ENCODE results near the gene ADAM22. TPM values are rescaled to one million over a fixed set of nuclear protein-coding genes. Genes with fewer than 3 reads are reported as not detected.

ADAM22 gene
- total RNA-seq, 2 experiments from 2014 or later: 1.8 to 2.2 TPM

DNA sequence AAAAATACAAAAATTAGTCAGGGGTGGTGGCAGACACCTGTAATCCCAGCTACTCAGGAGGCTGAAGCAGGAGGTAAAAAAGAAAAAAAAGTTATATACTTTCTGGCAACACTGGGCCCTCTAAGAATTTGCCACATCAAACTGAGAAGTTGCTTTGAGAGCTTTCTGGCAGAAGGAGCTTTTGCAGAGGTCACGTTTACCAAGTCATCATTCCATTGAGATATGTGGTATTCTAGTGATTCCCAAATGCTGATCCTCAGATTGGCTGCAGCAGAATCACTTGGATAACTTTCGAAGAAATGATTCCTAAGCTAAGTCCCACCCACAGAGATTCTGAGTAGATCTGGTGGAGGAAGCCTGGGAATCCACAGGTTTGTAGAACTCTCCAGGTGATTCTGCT, 80.5 kb downstream of the ADAM22 start:
- Mint-ChIP-seq H3K4me3 (no peak overlapping the region), H3K27me3 (no peaks in the 10 kb centered on the region), H3K4me1 (ENCODE audit: low read depth) (no peaks in the 10 kb centered on the region), H3K9me3 (no peaks in the 10 kb centered on the region), H3K27ac (no peak overlapping the region), H3K36me3 (no peaks in the 10 kb centered on the region)
- intact Hi-C loops (cut with micrococcal nuclease): no loop called here
- ChIA-PET POLR2A (no interaction called here), CTCF (interaction anchor here (0.7 kb wide), 1 partner anchor 155 kb away, joined by 3 read pairs; no protein-coding TSS in a partner anchor)
- DNase-seq: no peak

DNA sequence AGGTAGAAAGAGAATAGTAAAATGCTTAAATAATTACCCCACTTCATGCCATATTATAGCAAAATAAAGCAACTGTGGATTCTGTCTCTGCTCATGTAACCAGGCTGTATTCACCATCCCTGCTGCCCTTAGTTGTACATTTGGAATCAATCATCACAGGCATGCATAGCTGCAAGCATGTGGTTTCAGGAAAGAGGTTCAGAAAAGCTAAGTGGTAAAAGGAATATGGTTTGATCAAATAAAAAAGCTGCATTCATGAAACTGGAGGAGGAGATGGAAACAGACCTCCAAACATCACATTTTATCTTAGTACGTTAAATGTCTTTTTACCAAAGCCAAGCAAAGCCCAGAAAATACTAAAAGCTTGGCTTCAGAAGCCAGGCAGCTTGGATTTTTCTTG, 81.3 kb downstream of the ADAM22 start:
- DNase-seq: no peak
- H3K9me3 Mint-ChIP-seq: no peaks in the 10 kb centered on the region
- no peak overlapping the region for H3K4me3 Mint-ChIP-seq
- ChIA-PET CTCF (no interaction called here), POLR2A (no interaction called here)
- H3K27me3 Mint-ChIP-seq: no peaks in the 10 kb centered on the region
- intact Hi-C loops (cut with micrococcal nuclease): no loop called here
- no peak overlapping the region for H3K27ac Mint-ChIP-seq
- H3K36me3 Mint-ChIP-seq: no peaks in the 10 kb centered on the region
- no peaks in the 10 kb centered on the region for H3K4me1 Mint-ChIP-seq (ENCODE audit: low read depth)

DNA sequence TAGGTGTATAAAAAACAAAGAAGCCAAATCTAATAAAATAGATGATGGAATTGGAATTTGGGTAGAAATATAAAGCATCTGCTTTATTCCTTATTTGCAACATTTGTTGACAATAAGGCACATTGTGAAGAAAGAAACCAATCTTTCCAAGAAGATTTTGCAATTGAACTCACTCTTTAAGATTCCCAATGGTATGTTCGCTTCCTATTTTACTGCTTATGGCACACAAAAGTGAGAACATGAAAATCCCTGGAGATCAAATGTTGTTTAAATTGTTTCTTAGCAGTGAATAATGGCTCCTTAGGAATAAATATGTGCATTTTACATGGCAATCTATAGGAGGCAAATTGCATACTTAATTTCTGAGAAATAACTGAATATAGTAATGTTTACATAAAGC, 84.5 kb downstream of the ADAM22 start:
- CTCF ChIA-PET: no interaction called here
- H3K36me3 Mint-ChIP-seq: no peaks in the 10 kb centered on the region
- no peaks in the 10 kb centered on the region for H3K9me3 Mint-ChIP-seq
- no peaks in the 10 kb centered on the region for H3K27me3 Mint-ChIP-seq
- H3K4me1 Mint-ChIP-seq (ENCODE audit: low read depth): no peaks in the 10 kb centered on the region
- intact Hi-C loops (cut with micrococcal nuclease): no loop called here
- no peak overlapping the region for H3K4me3 Mint-ChIP-seq
- H3K27ac Mint-ChIP-seq: no peak overlapping the region
- POLR2A ChIA-PET: no interaction called here
- no peak for DNase-seq

DNA sequence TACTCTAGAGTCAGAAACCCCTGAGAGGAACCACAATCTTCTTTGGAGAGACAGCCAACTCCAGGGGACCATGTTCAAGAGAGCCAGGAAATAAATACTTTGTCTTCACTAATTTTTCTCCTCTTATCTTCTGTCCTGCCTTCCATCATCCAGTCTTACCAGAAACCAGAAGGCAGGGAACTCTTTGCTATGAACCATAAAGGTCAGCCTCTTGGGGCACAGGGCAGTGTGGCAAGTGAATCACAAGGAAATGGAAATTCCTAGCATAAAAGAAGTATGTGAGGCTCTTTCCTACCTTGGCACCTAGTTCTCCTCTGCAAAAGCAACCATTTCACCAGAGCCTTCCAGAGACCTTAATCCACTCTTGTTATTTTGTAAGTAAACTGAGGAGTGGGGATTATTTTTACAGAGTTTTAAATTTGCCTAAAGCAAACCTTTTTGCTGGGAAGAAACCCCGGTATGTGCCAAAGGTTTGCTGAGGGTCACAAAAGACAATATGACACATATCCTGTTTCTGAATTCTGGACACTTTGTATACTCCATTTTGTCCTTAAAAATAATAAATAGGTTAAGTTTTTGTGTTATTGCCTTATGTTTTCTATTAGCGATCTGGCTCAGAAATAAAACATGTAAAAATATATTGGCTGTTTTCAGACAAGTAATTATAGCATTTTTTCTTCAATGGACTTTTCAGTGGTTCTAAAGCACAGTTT, 87.1 kb downstream of the ADAM22 start:
- Mint-ChIP-seq H3K27ac (no peak overlapping the region), H3K4me1 (ENCODE audit: low read depth) (no peaks in the 10 kb centered on the region), H3K36me3 (peaks cover 3% of the 10 kb centered on the region), H3K27me3 (no peaks in the 10 kb centered on the region), H3K9me3 (peaks cover 10% of the 10 kb centered on the region), H3K4me3 (no peak overlapping the region)
- intact Hi-C loops (cut with micrococcal nuclease): no loop called here
- DNase-seq: no peak
- POLR2A ChIA-PET: no interaction called here
- CTCF ChIA-PET: no interaction called here

DNA sequence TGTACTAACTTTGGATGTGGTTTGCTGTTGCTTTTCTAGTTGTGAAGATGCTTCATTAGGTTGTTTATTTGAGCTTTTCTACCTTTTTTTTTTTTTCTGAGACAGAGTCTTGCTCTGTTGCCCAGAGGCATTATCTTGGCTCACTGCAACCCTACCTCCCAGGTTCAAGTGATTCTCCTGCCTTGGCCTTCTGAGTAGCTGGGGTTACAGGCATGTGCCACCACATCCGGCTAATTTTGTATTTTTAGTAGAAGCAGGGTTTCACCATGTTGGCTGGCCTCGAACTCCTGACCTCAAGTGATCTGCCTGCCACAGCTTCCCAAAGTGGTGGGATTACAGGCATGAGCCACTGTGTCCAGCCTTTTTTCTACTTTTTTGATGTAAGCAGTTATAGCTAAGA, 93.7 kb downstream of the ADAM22 start:
- H3K36me3 Mint-ChIP-seq: peaks cover 19% of the 10 kb centered on the region
- CTCF ChIA-PET: no interaction called here
- POLR2A ChIA-PET: no interaction called here
- no peaks in the 10 kb centered on the region for H3K4me1 Mint-ChIP-seq (ENCODE audit: low read depth)
- intact Hi-C loops (cut with micrococcal nuclease): no loop called here
- peaks cover 42% of the 10 kb centered on the region for H3K9me3 Mint-ChIP-seq
- H3K27ac Mint-ChIP-seq: no peak overlapping the region
- no peak overlapping the region for H3K4me3 Mint-ChIP-seq
- DNase-seq: no peak
- no peaks in the 10 kb centered on the region for H3K27me3 Mint-ChIP-seq

DNA sequence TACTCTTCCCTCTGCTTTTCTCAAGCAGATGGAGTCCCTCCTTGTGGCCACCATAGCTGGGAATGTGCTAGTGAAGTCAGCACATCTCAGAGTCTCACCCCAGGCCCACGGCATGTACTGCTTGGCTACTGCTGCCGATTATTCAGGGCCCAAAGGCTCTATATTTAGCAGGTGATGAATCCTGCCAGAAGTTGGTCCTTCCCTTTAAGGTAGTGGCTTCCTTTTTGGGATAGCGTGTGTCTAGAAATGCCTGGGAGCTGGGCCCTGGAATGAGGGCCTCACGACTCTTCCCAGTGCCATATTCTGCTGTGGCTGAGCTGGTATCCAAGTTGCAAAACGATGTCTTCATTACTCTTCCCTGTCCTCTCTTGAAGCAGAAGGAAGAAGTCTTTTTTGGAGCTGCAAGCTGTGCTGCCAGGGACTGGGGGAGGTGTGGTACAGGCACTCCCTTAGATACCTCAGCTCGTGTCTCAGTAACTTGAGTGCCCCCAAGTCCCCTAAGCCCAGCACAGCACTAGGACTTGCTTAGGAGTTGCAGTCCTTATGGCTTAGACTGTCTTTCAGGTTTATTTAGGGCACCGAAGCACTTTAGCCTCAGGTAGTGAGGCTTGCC, 100.1 kb downstream of the ADAM22 start:
- H3K27me3 Mint-ChIP-seq: no peaks in the 10 kb centered on the region
- POLR2A ChIA-PET: no interaction called here
- no peak overlapping the region for H3K27ac Mint-ChIP-seq
- CTCF ChIA-PET: no interaction called here
- no peak overlapping the region for H3K4me3 Mint-ChIP-seq
- DNase-seq: no peak
- no peaks in the 10 kb centered on the region for H3K4me1 Mint-ChIP-seq (ENCODE audit: low read depth)
- H3K9me3 Mint-ChIP-seq: peaks cover 32% of the 10 kb centered on the region
- intact Hi-C loops (cut with micrococcal nuclease): no loop called here
- peaks cover 19% of the 10 kb centered on the region for H3K36me3 Mint-ChIP-seq

DNA sequence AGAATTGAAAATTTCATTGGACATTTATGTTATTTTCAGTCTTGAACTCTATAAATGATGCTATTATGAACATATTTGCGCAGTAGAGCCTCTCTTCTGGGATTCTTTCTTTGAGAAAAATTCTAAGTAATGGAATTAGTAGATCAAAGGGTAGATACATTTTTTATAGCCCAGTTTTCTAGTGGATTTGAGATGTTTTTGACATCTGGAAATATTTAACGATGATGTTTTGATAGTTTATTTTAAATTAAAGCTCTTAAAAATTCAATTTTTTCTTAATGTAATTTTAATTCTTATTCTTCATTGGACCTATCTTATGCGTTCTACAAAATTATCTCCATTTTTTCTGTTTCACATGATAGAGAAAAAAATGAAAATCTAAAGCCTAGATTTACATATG, 103.0 kb downstream of the ADAM22 start:
- Mint-ChIP-seq H3K9me3 (peaks cover 10% of the 10 kb centered on the region), H3K27me3 (no peaks in the 10 kb centered on the region), H3K36me3 (peaks cover 6% of the 10 kb centered on the region), H3K4me3 (no peak overlapping the region), H3K4me1 (ENCODE audit: low read depth) (peaks cover 2% of the 10 kb centered on the region), H3K27ac (no peak overlapping the region)
- DNase-seq: no peak
- ChIA-PET POLR2A (no interaction called here), CTCF (no interaction called here)
- intact Hi-C loops (cut with micrococcal nuclease): no loop called here

DNA sequence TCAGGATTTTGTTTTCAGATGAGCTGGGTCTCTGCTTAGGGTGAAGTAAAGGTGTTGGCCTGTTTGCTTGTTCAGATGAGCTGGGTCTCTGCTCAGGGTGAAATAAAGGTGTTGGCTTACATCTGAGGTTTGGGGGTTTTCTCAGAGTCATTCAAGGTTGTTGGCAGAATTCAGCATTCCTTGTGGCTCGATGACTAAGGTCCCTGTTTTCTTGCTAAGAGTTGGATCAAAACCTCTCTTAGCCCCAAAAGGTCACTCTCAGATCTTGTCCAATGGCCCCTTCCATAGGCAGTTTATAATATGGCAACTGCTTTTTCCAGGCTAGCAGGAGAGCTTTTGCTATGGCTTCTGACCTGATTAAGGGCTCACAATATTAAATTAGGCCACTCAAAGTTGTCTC, 106.6 kb downstream of the ADAM22 start:
- intact Hi-C loops (cut with micrococcal nuclease): no loop called here
- Mint-ChIP-seq H3K27me3 (no peaks in the 10 kb centered on the region), H3K27ac (no peak overlapping the region), H3K4me3 (no peak overlapping the region), H3K36me3 (no peaks in the 10 kb centered on the region), H3K9me3 (no peaks in the 10 kb centered on the region), H3K4me1 (ENCODE audit: low read depth) (peaks cover 8% of the 10 kb centered on the region)
- POLR2A ChIA-PET: no interaction called here
- CTCF ChIA-PET: no interaction called here
- DNase-seq: no peak

DNA sequence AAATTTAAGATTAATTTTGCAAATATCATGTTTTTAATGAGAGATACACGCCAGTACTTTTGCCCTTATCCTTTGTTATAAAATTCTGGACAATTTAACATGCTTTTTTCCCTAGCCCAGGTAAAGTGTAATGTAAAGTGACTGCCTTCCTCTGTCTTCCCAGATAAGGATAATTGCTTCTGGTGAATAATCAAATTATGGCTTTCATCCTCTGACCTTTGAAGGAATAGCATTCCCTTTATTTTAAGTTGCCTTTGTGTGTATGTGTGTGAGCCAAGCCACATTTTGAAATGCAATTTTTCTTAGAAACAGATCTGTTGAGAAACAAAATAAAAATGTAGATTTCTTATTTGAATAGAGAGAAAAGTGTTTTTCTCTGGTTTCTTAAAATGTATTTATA, 107.5 kb downstream of the ADAM22 start:
- ChIA-PET CTCF (no interaction called here), POLR2A (no interaction called here)
- no peak for DNase-seq
- intact Hi-C loops (cut with micrococcal nuclease): no loop called here
- no peaks in the 10 kb centered on the region for H3K36me3 Mint-ChIP-seq
- no peaks in the 10 kb centered on the region for H3K27me3 Mint-ChIP-seq
- no peaks in the 10 kb centered on the region for H3K9me3 Mint-ChIP-seq
- peaks cover 8% of the 10 kb centered on the region for H3K4me1 Mint-ChIP-seq (ENCODE audit: low read depth)
- H3K27ac Mint-ChIP-seq: no peak overlapping the region
- H3K4me3 Mint-ChIP-seq: no peak overlapping the region

DNA sequence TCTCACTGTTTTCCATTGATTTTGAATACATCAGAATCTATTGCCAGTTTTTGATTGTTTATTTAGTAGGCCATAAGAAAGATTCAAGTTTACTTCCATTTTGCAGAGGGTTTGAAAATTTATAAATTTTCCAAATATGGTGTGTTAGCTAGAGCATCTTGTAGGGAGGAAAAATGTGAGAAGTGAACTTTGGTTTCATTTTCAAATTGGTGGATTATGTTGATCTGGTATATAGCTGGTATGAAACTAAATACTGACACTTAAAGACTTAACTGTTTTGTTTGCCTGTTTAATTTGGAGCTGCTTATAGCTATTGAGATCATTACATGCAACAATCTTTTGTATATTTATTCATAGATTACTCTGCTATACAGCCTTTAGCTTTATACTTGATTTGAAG, 108.1 kb downstream of the ADAM22 start:
- Mint-ChIP-seq H3K27ac (no peak overlapping the region), H3K27me3 (no peaks in the 10 kb centered on the region), H3K4me1 (ENCODE audit: low read depth) (peaks cover 8% of the 10 kb centered on the region), H3K9me3 (no peaks in the 10 kb centered on the region), H3K36me3 (no peaks in the 10 kb centered on the region), H3K4me3 (no peak overlapping the region)
- intact Hi-C loops (cut with micrococcal nuclease): no loop called here
- POLR2A ChIA-PET: no interaction called here
- no peak for DNase-seq
- CTCF ChIA-PET: no interaction called here

DNA sequence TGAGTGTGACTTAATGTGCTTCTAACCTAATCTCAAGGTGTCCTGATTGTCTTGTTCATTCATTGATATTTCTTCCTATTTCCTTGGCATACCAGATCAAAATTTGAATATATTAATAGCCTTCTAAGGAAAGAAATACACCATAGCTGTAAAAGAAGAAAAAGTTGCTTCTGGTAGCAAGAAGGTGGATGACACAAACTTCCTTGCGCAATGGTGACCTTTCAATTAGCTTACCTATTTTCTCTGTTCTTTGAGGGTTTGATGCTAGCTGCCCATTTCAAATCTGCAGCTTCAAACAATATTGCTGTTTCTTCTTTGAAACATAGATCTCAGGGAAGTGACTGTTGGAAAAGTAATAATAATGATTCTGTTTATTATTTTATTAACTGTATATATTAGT, 108.8 kb downstream of the ADAM22 start:
- no peaks in the 10 kb centered on the region for H3K36me3 Mint-ChIP-seq
- peaks cover 8% of the 10 kb centered on the region for H3K4me1 Mint-ChIP-seq (ENCODE audit: low read depth)
- H3K4me3 Mint-ChIP-seq: no peak overlapping the region
- H3K9me3 Mint-ChIP-seq: no peaks in the 10 kb centered on the region
- H3K27me3 Mint-ChIP-seq: no peaks in the 10 kb centered on the region
- no peak overlapping the region for H3K27ac Mint-ChIP-seq
- intact Hi-C loops (cut with micrococcal nuclease): no loop called here
- ChIA-PET CTCF (no interaction called here), POLR2A (no interaction called here)
- no peak for DNase-seq

DNA sequence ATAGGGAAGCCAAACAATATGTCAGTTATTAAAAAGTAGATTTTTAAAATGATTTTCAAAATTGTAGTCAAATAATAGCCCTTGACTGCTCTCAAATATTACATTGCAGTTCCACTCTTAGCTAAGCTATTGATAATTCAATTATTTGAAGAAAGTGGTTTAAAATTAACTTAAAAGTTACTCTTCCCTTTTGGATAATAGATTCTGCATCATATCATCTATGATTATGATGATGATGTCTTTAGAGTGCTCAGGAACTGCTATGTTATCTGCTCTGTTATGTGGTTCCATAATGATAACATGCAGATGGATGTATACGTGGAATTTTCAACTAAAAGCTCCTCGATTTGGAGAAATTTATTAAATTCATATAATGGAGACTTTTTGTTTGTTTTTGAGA, 110.0 kb downstream of the ADAM22 start:
- H3K36me3 Mint-ChIP-seq: no peaks in the 10 kb centered on the region
- H3K27ac Mint-ChIP-seq: no peak overlapping the region
- ChIA-PET CTCF (interaction anchor here (0.7 kb wide), 1 partner anchor 247 kb away, joined by 3 read pairs; no protein-coding TSS in a partner anchor), POLR2A (no interaction called here)
- H3K4me3 Mint-ChIP-seq: no peak overlapping the region
- H3K9me3 Mint-ChIP-seq: no peaks in the 10 kb centered on the region
- intact Hi-C loops (cut with micrococcal nuclease): no loop called here
- H3K4me1 Mint-ChIP-seq (ENCODE audit: low read depth): peaks cover 8% of the 10 kb centered on the region
- no peaks in the 10 kb centered on the region for H3K27me3 Mint-ChIP-seq
- DNase-seq: no peak

DNA sequence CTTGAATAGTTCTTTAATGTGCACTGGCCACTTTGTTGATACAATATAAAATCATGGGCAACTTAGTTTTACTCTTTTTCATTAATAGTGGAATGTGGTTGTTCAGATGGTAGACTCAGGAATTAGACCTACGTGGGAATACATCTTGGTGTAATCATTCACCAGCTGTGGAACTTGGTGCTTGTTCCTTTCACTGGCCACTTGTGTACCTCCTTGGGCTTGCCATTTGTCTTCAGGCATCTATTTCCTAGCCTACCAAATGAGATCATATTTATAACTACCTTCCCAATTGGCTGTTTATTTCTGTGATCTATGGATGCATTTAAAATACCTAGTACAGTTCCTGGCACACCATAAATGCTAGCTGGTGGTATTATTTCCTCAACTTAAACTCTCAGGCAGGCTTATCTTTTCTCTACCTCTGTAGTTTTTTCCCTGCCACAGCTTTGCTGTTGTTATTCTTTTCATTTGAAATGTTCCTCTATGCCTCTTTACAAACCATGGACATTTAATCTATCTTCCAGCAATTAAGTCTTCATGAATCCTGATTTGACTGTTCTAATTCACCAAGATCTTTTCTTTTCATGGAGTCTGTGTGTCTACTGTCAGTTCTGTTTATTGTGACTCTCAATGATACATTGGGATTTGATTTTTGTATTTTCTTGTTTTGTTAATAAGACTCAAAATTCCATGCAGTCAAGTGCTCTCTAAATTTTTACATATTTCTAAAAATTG, 113.0 kb downstream of the ADAM22 start:
- no peaks in the 10 kb centered on the region for H3K36me3 Mint-ChIP-seq
- no peaks in the 10 kb centered on the region for H3K27me3 Mint-ChIP-seq
- H3K4me1 Mint-ChIP-seq (ENCODE audit: low read depth): peaks cover 7% of the 10 kb centered on the region
- CTCF ChIA-PET: no interaction called here
- H3K9me3 Mint-ChIP-seq: no peaks in the 10 kb centered on the region
- POLR2A ChIA-PET: no interaction called here
- no peak for DNase-seq
- H3K4me3 Mint-ChIP-seq: no peak overlapping the region
- intact Hi-C loops (cut with micrococcal nuclease): no loop called here
- no peak overlapping the region for H3K27ac Mint-ChIP-seq

Measured in activated CD4-positive, alpha-beta memory T cell treated with anti-CD3 and anti-CD28 coated beads for 36 hours (primary cell).